Measurements from ENCODE around the gene DPEP2. TPM values are rescaled to one million over a fixed set of nuclear protein-coding genes. Genes with fewer than 3 reads are reported as not detected.
A peak's percentile ranks its signal among the peaks of the same experiment; 100 is the strongest.

DPEP2 gene
- total RNA-seq, 1 experiment from 2014 or later = not detected

GRCh38 chr16:67954421-67955196 is 44.7 kb downstream of the DPEP2 start:
- no peak for DNase-seq (ENCODE audit: low spot score)

- no peak for DNase-seq (ENCODE audit: low spot score)
Observed at GRCh38 chr16:67953641-67954375, 45.5 kb downstream of the DPEP2 start.

GRCh38 chr16:67951485-67951884 is 47.8 kb downstream of the DPEP2 start:
- DNase-seq (ENCODE audit: low spot score) = no peak

- DNase-seq (ENCODE audit: low spot score) = no peak
Observed at GRCh38 chr16:67950335-67950843, 48.9 kb downstream of the DPEP2 start.

GRCh38 chr16:67949645-67950044 is 49.6 kb downstream of the DPEP2 start:
- no peak for DNase-seq (ENCODE audit: low spot score)

- no peak for DNase-seq (ENCODE audit: low spot score)
Observed at GRCh38 chr16:67948015-67948414, 51.3 kb downstream of the DPEP2 start.

GRCh38 chr16:67946966-67947558 is 52.2 kb downstream of the DPEP2 start:
- no peak for DNase-seq (ENCODE audit: low spot score)

- no peak for DNase-seq (ENCODE audit: low spot score)
Observed at GRCh38 chr16:67946128-67946569, 53.1 kb downstream of the DPEP2 start.

GRCh38 chr16:67945392-67945933 is 53.8 kb downstream of the DPEP2 start:
- no peak for DNase-seq (ENCODE audit: low spot score)

- no peak for DNase-seq (ENCODE audit: low spot score)
Observed at GRCh38 chr16:67944690-67945391, 54.4 kb downstream of the DPEP2 start.

- no peak for DNase-seq (ENCODE audit: low spot score)
Observed at GRCh38 chr16:67943619-67944504, 55.4 kb downstream of the DPEP2 start, which contains the start of gene LCAT. Gene LCAT, minus strand, starts transcription at chr16:67944120. Its CDS starts 19 bp downstream, at chr16:67944101.

- DNase-seq (ENCODE audit: low spot score) = no peak
Observed at GRCh38 chr16:67943256-67943618, 56.0 kb downstream of the DPEP2 start.

GRCh38 chr16:67942510-67943255 is 56.6 kb downstream of the DPEP2 start:
- DNase-seq (ENCODE audit: low spot score) = no peak

- DNase-seq (ENCODE audit: low spot score) = peak; percentile 60
Observed at GRCh38 chr16:67942200-67942509, 57.1 kb downstream of the DPEP2 start.

GRCh38 chr16:67941469-67942199 is 57.6 kb downstream of the DPEP2 start:
- DNase-seq (ENCODE audit: low spot score) = no peak

- DNase-seq (ENCODE audit: low spot score) = no peak
Observed at GRCh38 chr16:67940446-67941089, 58.7 kb downstream of the DPEP2 start.

GRCh38 chr16:67939507-67940445 is 59.5 kb downstream of the DPEP2 start:
- DNase-seq (ENCODE audit: low spot score) = no peak
